NCI-H2107 treated with DMSO at 0.1 percent for 48 hours (cell line): ENCODE measurements around the gene UBQLN3.

Experiments used
- DNase-seq: peaks from one replicate; lab custom pipeline; 2025; ENCODE audit not compliant: unreplicated experiment; lab: John Stamatoyannopoulos, UW

UBQLN3 gene

DNA sequence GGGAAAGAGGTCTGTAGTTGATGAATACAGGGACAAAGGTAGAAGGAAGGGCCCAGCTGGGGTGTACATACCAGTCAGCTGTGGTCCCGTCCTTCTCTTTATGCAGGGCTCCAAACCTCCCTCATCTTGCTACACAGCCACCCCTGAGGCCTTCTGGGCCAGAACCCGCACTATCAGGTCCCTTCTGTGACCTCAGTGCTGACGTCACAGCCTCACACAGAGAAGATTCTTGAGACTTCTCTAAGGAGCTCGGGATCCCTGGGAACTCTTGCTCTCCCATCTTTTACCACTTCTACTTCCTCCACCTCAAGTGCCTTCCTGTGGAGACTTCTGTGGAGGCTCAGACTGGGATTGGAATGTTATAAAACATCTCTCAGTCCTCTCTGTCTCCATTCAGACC lies at the start of gene UBQLN3:
TSS of gene UBQLN3 (minus strand) at position 155 of the 400 bp plus-strand sequence. CDS start 399 bp downstream, outside the sequence.
- no peak for DNase-seq

DNA sequence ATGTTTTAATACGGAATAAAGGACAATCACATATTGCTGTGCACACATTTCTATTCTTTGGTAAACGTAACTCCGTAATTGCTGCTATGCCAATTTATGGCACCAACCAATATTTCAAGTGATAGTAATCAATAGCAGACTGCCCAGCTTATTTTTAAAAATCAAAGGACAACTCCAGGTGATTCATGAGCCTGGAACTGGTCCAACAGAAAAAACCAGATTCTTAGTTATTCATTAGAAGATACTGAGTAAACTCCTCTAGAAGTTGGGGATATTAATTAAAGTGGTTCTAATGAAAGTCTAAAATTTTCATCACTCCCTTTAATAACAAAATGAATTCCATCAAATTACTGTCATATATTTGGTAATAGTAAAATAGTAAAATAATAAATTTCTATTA lies 48.0 kb upstream of the UBQLN3 start:
- DNase-seq = no peak

DNA sequence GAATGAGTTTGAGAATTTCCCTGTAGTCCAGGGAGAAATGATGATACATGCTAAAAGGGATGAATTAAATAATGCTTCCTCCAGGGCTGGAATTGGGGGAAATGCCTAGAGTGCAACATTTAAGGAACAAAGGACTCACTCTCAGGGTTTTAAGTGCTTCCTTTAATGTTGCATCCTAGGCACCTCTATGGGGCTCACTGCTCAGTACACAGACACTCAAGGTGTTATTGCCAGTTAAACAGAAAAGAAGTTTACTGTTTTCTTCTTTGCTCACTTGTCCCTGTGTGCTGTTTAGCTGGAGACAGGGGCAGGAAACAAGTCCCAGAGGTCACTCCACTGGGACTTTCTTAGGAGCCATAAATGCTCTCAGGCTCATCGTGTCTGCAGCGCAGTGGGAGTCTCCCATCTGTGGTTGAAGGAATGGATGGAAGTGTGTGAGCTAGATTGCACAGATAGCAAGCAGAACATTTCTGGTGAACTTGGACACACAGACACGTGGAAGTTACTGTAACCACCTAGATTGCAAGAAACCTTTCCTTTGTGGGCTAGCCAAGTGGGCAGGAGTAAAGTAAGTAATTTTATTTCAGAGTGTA lies 46.9 kb upstream of the UBQLN3 start:
- no peak for DNase-seq

DNA sequence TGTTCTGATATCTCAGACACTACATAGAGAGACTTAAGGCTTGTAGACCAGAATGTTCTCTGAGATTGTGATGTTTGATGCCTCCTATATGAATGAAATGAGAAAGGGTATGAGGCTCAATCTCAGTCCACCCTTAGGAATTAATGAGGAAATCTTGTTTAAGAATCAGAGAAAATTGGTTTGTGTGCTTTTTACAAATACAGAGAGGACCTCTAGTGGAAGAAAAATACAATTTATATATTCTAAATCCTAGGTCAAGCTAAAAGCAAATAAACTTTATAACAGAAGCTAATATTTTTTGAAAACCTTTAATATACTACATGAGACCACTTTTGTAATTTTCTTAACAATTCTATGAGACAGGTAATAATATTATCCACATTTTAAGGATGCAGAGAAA lies 43.6 kb upstream of the UBQLN3 start:
- no peak for DNase-seq

DNA sequence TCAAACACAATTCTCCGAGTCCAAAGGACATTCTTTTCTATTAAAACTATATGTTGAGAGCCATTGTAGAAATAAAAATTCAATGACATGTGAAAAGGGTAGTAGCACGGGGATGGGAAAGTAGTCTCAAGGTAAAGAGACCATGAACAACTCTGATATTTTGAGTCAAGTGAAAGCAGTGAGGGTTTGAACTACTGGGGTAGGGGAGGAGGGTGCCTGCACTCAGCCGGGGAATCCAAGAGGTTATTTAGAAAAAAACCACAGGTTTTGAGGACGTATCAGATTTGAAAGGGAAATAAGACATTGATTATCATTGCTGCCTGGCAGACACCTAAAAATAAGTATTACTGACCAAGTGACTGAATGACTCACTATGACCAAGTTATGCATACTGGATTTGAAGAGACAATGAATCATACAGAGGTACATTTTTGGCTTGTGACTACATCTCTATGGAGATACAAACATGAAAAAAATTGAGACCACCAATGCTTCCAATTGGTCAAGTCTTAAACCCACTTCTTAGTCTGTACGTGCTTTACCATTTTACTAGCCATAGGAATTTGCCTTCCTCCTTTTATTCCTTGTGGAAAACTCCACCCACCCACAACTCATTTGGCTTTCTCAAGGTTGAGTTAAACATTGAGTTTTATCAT lies 40.8 kb upstream of the UBQLN3 start:
- no peak for DNase-seq

DNA sequence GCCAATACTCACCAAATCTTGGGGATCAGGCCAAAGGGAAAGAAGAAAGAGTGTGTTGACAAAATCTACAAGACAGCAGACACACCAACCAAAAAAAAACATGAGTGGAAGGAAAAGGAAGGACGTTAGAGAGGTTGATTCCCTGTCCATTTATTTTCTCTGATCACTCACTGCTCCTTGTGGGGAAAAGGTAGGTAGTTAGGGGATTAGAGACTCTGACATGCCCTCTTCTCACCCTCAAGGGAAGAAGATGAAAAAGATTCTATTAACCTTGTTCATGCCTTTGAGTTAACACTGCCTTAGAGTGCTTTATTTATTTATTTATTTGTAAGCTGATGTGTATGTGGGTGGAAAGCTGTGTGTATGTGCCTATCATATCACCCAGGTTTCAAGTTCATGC lies 38.7 kb upstream of the UBQLN3 start, which contains the start of gene OR52H1:
TSS of gene OR52H1 (minus strand) at position 101 of the 400 bp plus-strand sequence. CDS start 3,035 bp downstream, outside the sequence.
- no peak for DNase-seq

DNA sequence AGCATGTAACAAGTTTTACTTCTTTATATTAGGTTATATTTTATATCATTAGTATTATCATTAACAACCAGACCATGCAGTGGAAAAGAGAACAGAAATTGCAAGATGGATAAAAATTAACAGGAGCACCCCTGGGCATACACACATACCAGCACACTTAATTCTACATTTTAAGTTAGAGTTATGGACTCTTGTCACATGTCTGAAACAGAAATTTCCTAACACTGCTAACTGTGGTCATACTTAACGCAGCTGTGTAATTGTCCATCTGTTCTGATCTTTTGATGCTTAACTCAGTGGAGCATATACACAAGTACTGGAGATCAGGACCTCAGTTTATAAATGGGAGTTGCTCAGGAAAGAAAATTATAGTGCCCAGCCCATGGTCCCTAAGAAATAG lies 38.2 kb upstream of the UBQLN3 start:
- no peak for DNase-seq

DNA sequence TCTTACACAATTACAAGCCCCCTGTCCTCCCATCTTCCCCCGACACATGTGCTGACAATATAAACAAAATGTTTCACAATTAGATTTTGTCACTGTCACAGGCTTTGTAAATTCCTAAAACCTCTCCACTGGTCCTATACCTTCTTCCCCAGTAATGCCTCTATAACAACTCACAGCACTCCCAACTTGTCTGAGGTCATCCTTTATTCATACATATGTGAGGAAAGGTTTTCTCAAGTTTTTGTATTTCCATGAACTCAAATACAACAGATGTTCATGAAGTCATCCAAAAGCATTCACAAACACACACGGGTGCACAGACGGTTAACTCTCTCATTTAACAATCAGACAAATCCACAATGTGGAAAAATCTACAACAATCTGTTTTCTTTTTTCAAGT lies 36.7 kb upstream of the UBQLN3 start:
- no peak for DNase-seq

DNA sequence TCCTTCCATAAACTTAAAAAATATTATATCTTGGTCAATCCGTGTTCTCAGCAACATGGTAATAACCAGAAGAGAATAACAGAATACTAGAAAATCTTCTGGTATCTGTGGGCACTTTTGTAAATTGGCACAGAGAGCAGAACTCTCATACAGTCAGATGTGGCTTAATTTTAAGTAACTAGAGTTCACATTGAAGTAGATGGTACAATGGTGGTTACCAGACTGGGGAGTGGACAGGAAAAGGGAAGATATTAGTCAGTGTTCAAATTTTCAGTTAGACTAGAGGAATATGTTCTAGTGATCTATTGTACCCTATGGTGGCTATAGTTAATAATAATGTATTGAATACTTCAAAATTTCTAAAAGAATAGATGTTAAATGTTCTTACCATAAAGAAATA lies 31.7 kb upstream of the UBQLN3 start:
- DNase-seq = no peak

DNA sequence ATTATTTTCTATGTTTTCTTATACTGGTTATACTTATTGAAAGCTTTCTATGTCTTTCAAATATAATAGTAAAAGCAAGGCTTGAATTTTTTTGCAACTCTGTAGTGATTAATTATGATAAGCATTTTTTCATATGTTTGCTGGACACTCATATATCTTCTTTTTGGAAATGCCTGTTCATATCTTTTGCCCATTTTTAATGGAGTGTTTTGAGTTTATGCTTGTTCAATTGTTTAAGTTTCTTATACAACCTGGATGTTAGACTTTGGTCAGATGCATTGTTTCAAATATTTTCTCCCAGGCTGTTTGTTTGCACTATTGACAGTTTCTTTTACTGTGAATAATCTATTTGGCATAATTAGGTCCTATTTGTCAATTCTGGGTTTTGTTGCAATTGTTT lies 26.7 kb upstream of the UBQLN3 start:
- DNase-seq = no peak

DNA sequence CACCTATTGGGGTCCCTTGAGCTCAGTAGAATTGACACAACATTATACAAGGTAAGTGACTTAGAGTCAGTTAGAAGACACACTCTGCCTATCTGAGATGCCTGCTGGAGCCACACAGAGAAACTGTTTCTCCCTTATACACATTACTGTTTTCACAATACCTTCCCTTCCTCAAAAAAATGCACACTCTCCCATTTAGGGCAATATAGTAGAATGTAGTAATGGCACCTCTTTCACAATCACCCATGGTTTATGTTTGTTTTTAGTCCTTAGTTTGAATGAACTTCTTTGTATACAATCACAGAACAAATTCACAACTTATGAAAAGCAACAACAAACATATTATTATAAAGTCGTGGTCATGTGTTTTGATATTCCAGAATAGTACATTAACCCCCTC lies 24.3 kb upstream of the UBQLN3 start:
- no peak for DNase-seq

DNA sequence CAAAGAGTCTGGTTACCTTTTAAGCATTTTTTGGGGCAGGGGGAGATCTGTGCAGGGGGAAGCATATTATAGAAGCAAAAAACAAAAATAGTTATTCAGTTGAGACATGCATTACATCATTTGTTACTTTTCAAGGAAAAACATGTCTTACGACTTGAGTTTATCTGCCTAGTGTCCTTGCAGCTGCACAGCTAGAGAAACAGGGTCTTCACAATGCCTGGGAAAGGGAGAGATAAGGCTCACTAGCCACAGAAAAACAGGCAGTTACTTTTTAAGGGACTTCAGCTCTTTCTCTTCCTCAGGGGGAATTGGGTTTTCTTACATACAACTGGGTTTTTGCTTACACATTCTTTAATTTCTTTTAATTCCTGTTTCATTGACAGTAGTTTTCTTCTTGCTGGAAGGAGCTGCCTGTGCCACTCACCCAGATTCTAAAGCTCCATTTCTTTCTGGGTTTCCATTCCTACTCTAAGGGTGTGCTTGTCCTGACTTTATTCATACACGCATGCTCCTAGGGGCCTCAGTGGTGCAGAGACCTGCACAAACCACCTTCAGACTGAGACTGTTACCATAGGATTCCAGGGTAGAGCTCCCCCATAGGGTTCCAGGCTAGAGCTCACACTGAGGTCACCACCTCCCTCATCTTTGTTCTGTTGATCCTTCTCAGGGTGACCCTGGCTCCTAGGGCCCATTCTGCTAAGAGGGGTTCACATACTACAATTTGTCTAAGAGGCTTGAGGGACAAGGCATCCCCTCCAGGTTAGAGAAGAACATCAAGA lies 21.5 kb upstream of the UBQLN3 start:
- no peak for DNase-seq

DNA sequence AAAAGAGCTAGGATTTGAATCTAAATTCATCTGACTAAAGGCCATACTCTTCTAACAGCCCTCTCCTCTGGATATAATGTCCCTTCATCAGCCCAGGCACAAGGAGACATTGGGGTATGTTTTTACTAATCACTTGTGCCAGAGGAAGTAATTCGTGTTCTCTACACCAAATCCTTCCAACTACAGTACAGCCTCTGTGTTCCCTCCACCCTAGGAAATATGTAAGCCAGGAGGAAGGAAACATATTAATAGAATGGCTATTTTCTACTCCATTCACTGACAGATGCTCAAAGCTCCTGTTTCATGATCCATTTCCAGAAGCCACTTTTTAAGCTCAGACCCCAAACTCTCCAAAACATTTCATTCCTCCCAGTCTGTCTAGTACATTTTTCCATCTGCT lies 18.7 kb upstream of the UBQLN3 start:
- no peak for DNase-seq

DNA sequence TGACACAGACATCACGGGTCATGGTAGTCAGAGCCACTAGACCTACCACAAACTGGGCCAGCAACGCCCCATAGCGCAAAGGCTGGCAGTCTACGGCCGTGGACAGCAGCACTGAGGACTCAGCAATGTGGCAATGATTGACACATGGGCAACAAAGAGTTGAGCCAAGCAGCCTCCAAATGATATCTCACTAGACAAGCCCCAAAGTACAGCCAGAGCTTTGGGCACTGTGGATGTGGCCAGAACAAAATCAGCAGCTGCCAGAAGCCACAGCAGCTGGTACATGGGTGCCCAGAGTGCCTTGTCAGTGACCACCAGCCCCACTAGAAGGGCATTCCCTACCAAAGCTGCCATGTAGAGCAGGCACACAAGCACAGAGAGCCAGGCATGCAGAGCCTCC lies 18.0 kb upstream of the UBQLN3 start:
- no peak for DNase-seq

DNA sequence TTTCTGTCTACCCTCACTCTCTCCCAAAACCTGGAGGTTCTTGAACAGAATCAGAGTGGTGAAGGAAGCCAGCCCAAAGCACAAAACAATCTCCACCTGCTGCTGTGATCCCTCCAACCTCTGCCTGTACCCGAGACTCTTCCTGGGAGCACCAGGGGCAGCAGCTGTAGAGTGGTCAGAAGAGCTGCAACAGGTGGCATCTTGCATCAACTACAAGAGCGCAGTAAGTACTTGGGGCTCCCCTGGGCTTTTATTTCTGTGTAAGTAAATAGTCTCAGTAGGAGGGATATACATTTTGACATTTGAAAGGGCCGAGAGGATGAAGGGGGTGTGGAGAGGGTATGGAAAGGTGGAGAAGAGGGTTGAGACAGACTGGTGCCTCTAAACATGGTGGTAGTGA lies 15.0 kb upstream of the UBQLN3 start:
- DNase-seq = peak; percentile 4

DNA sequence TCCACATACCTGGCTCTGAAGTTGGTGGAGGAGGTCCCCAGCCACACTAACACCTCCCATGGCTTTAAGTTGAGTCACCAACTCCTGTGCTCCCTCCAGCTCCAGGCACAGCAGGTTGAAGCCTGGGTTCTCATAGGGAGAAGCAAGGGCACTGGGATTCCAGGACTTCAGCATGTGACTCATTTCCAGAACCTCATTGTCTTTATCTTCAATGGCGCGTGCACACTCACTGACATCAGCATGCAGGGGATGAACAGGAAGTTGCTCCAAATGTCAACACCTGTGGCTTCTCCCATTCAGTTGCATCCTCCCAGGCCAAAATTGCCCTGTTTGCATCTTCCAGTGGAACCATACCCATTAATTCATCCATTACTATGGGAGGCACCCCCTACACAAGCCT lies 12.6 kb upstream of the UBQLN3 start:
- no peak for DNase-seq

DNA sequence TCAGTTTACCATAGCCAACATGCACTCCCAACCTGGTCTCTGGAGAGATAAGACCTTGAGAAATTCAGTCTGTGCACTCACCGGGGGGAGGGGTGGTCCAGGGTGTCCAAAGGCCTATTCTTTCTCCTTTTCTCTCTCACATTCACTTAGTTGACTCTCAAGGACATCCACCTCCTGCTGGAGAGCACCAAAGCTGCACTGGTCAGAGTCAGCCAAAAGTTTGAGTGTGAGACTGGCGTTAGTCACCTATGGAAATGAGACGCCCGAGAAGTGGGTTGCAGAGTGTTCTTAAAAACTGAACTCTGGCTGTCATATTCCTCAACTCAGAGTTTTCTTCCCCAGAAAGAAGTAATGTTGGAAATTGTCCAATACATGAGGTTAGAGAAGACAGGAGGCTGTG lies 11.8 kb upstream of the UBQLN3 start:
- no peak for DNase-seq

DNA sequence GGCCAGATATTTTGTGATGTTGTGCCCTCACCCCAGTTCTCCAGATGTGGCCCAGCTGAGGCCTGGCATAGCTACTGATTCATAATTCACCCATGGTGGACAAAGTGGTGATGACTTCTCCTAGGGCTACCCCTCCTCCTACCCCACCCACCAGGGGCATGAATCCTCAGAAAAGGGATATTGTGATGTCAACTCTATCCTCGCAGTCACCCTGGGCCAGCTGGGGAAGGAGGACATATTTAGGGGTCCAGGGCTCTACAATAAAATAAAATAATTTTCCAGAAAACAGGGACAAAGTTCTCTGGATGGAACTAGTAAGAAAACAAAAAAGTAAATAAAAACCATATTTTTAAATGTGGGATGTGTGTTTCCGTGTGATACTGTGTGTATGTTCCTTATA lies 6.8 kb upstream of the UBQLN3 start, which contains the start of gene UBQLNL:
TSS of gene UBQLNL (minus strand) at position 101 of the 400 bp plus-strand sequence. CDS start 258 bp downstream, outside the sequence.
- DNase-seq = no peak

DNA sequence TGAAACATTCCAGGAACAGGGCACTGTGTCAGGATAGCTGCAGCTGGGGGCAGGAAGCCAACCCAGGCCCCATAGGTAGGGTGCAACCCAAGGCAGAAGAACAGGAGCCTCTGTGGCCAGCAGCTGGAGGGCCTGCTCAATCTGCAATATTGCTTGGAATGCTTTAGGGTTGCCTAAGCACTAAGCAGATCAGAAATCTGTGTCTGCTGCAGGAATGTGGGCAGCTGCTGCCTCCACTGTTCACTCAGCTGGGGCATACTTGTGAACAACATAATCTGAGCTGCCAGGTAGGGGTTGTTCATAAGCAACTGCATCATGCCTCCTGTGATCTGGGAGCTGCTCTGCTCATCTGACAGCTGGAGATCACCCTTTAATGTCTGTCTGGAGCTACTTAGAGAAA lies 5.1 kb upstream of the UBQLN3 start:
- no peak for DNase-seq

DNA sequence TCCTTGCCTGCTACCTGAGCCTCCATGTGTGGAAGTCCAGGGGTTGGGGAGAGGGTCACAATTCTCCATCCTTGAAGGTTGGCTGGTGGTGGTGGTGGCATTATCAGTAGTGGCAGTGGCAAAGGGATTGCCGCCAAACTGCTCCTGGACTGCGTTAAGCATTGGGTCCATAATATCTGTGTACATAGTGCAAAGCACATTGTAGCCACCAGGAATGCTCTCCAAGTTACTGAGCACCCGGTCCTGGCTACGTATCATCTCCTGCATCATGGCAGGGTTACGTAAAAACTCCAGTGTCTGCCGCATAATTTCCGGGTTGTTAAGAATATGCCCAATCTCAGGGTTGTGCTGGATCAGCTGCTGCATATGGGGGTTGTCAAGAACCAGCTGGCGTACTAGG lies 1.2 kb downstream of the UBQLN3 start:
- no peak for DNase-seq

DNA sequence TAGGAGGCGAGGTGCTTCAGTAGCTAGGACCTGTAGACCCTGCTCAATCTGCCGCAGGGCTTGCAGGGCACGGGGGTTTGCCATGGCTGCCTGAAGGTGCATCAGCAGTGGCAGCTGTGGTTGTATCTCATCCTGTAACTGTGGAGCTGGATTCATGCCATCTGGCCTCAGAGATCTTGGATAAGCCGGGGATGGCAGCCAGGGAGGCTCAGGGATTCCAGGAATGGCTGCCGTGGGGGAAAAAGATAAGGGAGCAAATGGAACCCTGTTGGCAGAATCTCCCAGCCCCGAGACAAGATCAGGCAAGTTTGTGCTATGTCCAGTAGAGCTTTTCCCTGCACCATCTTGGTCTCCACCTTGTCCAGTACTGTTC lies 1.8 kb downstream of the UBQLN3 start:
- DNase-seq = no peak
